Esophagus mucosa (tissue), 1 donor: ENCODE results near the gene NEDD4L. TPM values are rescaled to one million over a fixed set of nuclear protein-coding genes. Genes with fewer than 3 reads are reported as not detected.
"Not testable (repeated sequence)": the region's sequence is repeated elsewhere in the genome, so short reads cannot be mapped to it uniquely, and the experiment has no call there.

Source experiments
- ATAC-seq: fragments of 200-7000 bp; cut with Tn5 transposase; one replicate; pipeline ENCODE4 v1.9.1; 2020
- total RNA-seq: library from RNA; stranded (reverse); gene quantifications from one replicate; pipeline ENCODE4 v1.2.4, GENCODE V29; 2023
- donor health status: DM: yes; HTN: yes; CAD: no.

The NEDD4L gene
- total RNA-seq, 1 donor from 2014 or later: 16.2 TPM

- peak; percentile 52 for ATAC-seq
Measured at GRCh38 chr18:58241877-58242276, 197.9 kb downstream of the NEDD4L start.

GRCh38 chr18:58242435-58242834 lies 198.4 kb downstream of the NEDD4L start:
- no peak for ATAC-seq

- no peak for ATAC-seq
Measured at GRCh38 chr18:58242968-58243367, 198.9 kb downstream of the NEDD4L start.

GRCh38 chr18:58243401-58243800 lies 199.4 kb downstream of the NEDD4L start:
- no peak for ATAC-seq

GRCh38 chr18:58247363-58247834 lies 203.4 kb downstream of the NEDD4L start:
- peak; percentile 57 for ATAC-seq

- ATAC-seq: no peak
Measured at GRCh38 chr18:58249712-58250111, 205.7 kb downstream of the NEDD4L start.

GRCh38 chr18:58251416-58251815 lies 207.4 kb downstream of the NEDD4L start:
- ATAC-seq: no peak

- no peak for ATAC-seq
Measured at GRCh38 chr18:58252166-58252565, 208.1 kb downstream of the NEDD4L start.

GRCh38 chr18:58253318-58253717 lies 209.3 kb downstream of the NEDD4L start:
- no peak for ATAC-seq

- ATAC-seq: no peak
Measured at GRCh38 chr18:58253871-58254270, 209.8 kb downstream of the NEDD4L start.

GRCh38 chr18:58254873-58255511 lies 211.0 kb downstream of the NEDD4L start:
- ATAC-seq: no peak

GRCh38 chr18:58255701-58256311 lies 211.8 kb downstream of the NEDD4L start:
- ATAC-seq: no peak

GRCh38 chr18:58256316-58257080 lies 212.5 kb downstream of the NEDD4L start:
- ATAC-seq: no peak

- no peak for ATAC-seq
Measured at GRCh38 chr18:58257461-58257860, 213.4 kb downstream of the NEDD4L start.

- no peak for ATAC-seq
Measured at GRCh38 chr18:58258692-58259342, 214.8 kb downstream of the NEDD4L start.

GRCh38 chr18:58263055-58263957 lies 219.3 kb downstream of the NEDD4L start:
- ATAC-seq: peak; percentile 81

GRCh38 chr18:58264075-58264474 lies 220.0 kb downstream of the NEDD4L start:
- no peak for ATAC-seq

GRCh38 chr18:58264840-58265239 lies 220.8 kb downstream of the NEDD4L start:
- ATAC-seq: no peak

GRCh38 chr18:58265489-58265888 lies 221.5 kb downstream of the NEDD4L start:
- ATAC-seq: not testable (repeated sequence)

- ATAC-seq: no peak
Measured at GRCh38 chr18:58266291-58266690, 222.3 kb downstream of the NEDD4L start.

GRCh38 chr18:58267493-58267892 lies 223.5 kb downstream of the NEDD4L start:
- no peak for ATAC-seq

- peak; percentile 88 for ATAC-seq
Measured at GRCh38 chr18:58268849-58269248, 224.8 kb downstream of the NEDD4L start.
